ENCODE measurements around the gene CCDC117.
"Not testable (repeated sequence)": the region's sequence is repeated elsewhere in the genome, so short reads cannot be mapped to it uniquely, and the experiment has no call there.

Gene CCDC117

GRCh38 chr22:28800308-28801041 is 28.0 kb downstream of the CCDC117 start, which contains the start of gene XBP1:
TSS of gene XBP1 (minus strand) at chr22:28800569.
- POLR2A ChIA-PET, result interaction anchor here (0.7 to 2.3 kb wide), 15 partner anchors 8 to 239 kb away, joined by 3 to 12 read pairs (median 3); partner anchors contain the start of gene CCDC117
- TF ChIP-seq, protein P1, sequence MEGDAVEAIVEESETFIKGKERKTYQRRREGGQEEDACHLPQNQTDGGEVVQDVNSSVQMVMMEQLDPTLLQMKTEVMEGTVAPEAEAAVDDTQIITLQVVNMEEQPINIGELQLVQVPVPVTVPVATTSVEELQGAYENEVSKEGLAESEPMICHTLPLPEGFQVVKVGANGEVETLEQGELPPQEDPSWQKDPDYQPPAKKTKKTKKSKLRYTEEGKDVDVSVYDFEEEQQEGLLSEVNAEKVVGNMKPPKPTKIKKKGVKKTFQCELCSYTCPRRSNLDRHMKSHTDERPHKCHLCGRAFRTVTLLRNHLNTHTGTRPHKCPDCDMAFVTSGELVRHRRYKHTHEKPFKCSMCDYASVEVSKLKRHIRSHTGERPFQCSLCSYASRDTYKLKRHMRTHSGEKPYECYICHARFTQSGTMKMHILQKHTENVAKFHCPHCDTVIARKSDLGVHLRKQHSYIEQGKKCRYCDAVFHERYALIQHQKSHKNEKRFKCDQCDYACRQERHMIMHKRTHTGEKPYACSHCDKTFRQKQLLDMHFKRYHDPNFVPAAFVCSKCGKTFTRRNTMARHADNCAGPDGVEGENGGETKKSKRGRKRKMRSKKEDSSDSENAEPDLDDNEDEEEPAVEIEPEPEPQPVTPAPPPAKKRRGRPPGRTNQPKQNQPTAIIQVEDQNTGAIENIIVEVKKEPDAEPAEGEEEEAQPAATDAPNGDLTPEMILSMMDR (IDR thresholded peaks at IDR 0.05; ENCODE audit: control extremely low read depth, extremely low read depth, low read depth, missing control alignments), result no peak
- DNase-seq (ENCODE audit: extremely low spot score), result peak; percentile 96
- CTCF ChIA-PET, result interaction anchor here (0.7 to 2.4 kb wide), 8 partner anchors 8 to 29 kb away, joined by 3 to 9 read pairs (median 4); no protein-coding TSS in a partner anchor

DNA sequence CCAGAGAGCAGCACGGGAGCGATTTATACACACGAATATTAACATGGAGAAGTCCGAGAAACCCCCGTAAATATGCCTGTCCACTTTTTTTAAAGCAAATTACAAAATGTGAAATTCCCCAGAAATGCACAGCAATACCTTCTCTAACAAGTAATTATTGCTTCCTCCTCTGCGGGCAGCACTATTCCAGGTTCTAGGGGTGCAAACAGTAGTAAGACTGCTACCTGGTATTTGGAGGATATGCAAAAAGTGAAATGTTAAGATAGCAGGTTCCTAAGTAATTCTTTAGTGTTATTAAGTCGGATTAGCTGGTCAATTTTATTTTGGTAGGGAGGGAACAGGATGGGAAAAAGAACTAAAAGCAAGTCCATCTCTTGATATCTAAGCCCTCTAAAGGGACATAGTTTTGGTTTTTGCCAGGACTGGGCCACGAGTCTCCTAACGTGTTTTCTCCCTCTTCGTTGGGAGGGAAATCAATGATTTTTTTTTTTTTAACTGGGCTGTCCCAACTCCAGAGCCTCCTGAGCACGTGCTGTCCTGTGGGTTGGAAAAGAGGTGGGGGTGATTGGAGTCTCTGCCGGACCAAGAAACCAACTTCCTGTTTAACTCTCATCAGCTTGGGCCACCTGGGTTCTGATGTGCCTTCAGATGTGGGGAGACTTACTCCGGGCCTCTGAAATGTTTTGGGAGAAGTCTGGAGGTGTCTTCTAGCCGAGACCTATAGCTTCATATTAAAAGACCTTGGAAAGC is 29.5 kb downstream of the CCDC117 start:
- ChIA-PET CTCF (interaction anchor here (1.1 to 3.0 kb wide), 3 partner anchors 11 to 28 kb away, joined by 4 to 16 read pairs (median 8); no protein-coding TSS in a partner anchor), POLR2A (interaction anchor here (0.6 to 2.9 kb wide), 8 partner anchors 9 to 122 kb away, joined by 3 to 8 read pairs (median 4); partner anchors contain the start of gene TTC28)
- TF ChIP-seq, protein P1 (IDR thresholded peaks at IDR 0.05; ENCODE audit: control extremely low read depth, extremely low read depth, low read depth, missing control alignments), result no peak
- no peak for DNase-seq (ENCODE audit: extremely low spot score)

DNA sequence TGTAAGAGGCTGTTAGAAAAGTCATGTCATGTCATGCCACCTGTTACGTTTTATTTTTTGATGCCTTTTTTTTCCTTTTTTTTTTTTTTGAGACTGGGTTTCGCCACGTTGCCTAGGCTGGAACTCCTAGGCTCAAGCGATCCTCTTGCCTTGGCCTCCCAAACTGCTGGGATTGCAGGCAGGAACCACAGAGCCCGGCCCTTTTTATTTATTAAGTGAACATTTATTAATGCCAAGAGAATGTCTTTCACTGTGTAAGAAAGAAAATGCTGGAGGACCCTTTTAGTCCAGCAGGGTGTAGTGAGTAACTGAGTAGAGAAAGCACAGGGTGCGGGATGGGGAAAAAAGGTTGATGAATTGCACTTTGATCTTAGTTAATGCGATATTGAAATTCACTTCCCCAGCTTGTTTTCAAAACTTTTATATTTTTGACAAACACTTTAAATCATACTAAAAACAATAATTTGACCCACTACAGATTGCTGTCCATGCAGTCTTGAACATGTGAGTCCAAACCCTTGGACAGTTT is 30.2 kb downstream of the CCDC117 start:
- ChIA-PET CTCF (interaction anchor here (1.1 to 3.0 kb wide), 6 partner anchors 10 to 27 kb away, joined by 3 to 16 read pairs (median 7); no protein-coding TSS in a partner anchor), POLR2A (interaction anchor here (0.6 to 2.9 kb wide), 8 partner anchors 8 to 123 kb away, joined by 3 to 8 read pairs (median 4); partner anchors contain the start of gene TTC28)
- TF ChIP-seq, protein P1 (IDR thresholded peaks at IDR 0.05; ENCODE audit: control extremely low read depth, extremely low read depth, low read depth, missing control alignments), result no peak
- no peak for DNase-seq (ENCODE audit: extremely low spot score)

- POLR2A ChIA-PET; DNase-seq (ENCODE audit: extremely low spot score): not testable (repeated sequence)
- CTCF ChIA-PET, result interaction anchor here (3.0 to 4.8 kb wide), 2 partner anchors 14 to 24 kb away, joined by 16 read pairs; no protein-coding TSS in a partner anchor
Observed at GRCh38 chr22:28805426-28805825, 32.9 kb downstream of the CCDC117 start.

DNA sequence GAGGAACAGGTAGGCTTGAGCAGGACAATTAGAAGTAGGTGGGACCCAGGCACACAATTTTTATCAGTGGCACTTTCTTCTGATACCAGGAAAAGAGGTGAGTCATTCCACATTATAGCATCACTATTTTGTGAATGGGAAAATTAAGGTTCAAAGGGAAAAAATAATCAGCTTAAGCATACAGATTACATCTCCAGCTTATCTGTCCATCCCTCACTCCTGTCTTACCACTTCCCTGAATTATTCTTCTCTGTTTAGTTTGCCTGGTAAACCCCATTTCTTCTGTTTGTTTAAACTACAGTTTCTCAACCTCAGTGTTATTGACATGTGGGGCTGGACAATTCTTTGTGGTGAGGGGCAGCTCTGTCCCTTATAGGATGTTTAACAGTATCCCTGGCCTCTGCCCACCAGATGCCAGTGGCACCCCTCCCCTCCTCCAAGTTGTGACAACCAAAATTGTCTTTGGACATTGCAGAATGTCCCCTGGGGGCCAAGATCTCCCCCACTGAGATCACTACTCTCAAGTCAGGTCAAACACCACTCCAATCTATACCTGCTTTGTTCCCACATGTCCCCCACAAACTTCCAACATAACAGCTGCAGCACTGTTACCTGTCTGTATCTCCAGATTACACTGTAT is 36.3 kb downstream of the CCDC117 start:
- ChIA-PET CTCF (interaction anchor here (0.8 to 4.8 kb wide), 3 partner anchors 8 to 21 kb away, joined by 5 to 16 read pairs (median 13); partner anchors contain the start of gene XBP1), POLR2A (interaction anchor here (0.9 kb wide), 1 partner anchor 9 kb away, joined by 3 read pairs; the partner anchor contains the start of gene XBP1)
- TF ChIP-seq, protein P1 (IDR thresholded peaks at IDR 0.05; ENCODE audit: control extremely low read depth, extremely low read depth, low read depth, missing control alignments), result no peak
- DNase-seq (ENCODE audit: extremely low spot score), result no peak

GRCh38 chr22:28810821-28811491 is 38.5 kb downstream of the CCDC117 start:
- TF ChIP-seq, protein P1 (IDR thresholded peaks at IDR 0.05; ENCODE audit: control extremely low read depth, extremely low read depth, low read depth, missing control alignments), result no peak
- POLR2A ChIA-PET, result interaction anchor here (1.1 to 2.1 kb wide), 3 partner anchors 8 to 12 kb away, joined by 5 to 12 read pairs (median 8); partner anchors contain the start of gene XBP1
- CTCF ChIA-PET, result interaction anchor here (0.9 to 3.3 kb wide), 4 partner anchors 10 to 26 kb away, joined by 3 to 15 read pairs (median 6); partner anchors contain the start of gene XBP1
- no peak for DNase-seq (ENCODE audit: extremely low spot score)
